ENCODE data around the gene MVB12B. TPM values are rescaled to one million over a fixed set of nuclear protein-coding genes. Genes with fewer than 3 reads are reported as not detected.
A peak's percentile ranks its signal among the peaks of the same experiment; 100 is the strongest.

Gene MVB12B
- total RNA-seq, 2 experiments from 2014 or later, result 17.4 to 19.9 TPM

DNA sequence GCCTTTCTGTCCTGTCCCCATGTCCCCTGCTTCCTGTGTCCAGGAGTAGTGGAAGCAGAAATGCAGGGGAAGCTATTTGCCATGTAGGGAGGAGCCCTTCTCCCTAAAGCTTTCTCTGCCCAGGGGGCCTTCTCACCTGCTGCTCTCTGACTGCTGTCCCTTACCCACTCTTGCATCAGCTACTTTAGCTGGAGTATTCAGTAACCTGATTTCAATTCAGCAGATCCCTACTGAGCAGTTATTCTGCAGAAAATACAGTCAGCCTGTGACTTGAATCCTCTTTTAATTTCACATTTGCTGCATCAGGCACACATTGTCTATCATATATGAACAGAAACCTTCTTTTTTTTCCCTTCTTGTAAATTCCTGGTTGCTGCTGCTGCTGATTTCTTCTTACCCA lies 90.4 kb downstream of the MVB12B start:
- ChIA-PET POLR2A (no interaction called here), CTCF (interaction anchor here (1.1 to 1.4 kb wide), 3 partner anchors 16 to 82 kb away, joined by 3 read pairs; no protein-coding TSS in a partner anchor)
- Mint-ChIP-seq H3K4me1 (ENCODE audit: low read depth) (peaks cover 43% of the 10 kb centered on the region), H3K4me3 (no peak overlapping the region), H3K9me3 (ENCODE audit: insufficient read depth) (no peaks in the 10 kb centered on the region), H3K36me3 (ENCODE audit: low read depth) (peaks cover 30% of the 10 kb centered on the region), H3K27ac (peak overlapping the region; percentile 50), H3K27me3 (ENCODE audit: low read depth) (no peaks in the 10 kb centered on the region)
- no peak for DNase-seq
- no peak for ATAC-seq

- Mint-ChIP-seq H3K4me3 (no peak overlapping the region), H3K27ac (no peak overlapping the region), H3K36me3 (ENCODE audit: low read depth) (peaks cover 28% of the 10 kb centered on the region), H3K4me1 (ENCODE audit: low read depth) (peaks cover 39% of the 10 kb centered on the region), H3K9me3 (ENCODE audit: insufficient read depth) (no peaks in the 10 kb centered on the region), H3K27me3 (ENCODE audit: low read depth) (no peaks in the 10 kb centered on the region)
- POLR2A ChIA-PET, result no interaction called here
- ATAC-seq (no peak), DNase-seq (no peak)
- CTCF ChIA-PET, result no interaction called here
Observed at GRCh38 chr9:126417684-126418083, 91.1 kb downstream of the MVB12B start.

GRCh38 chr9:126418608-126419007 lies 92.0 kb downstream of the MVB12B start:
- Mint-ChIP-seq H3K27me3 (ENCODE audit: low read depth) (no peaks in the 10 kb centered on the region), H3K27ac (no peak overlapping the region), H3K4me1 (ENCODE audit: low read depth) (peaks cover 39% of the 10 kb centered on the region), H3K9me3 (ENCODE audit: insufficient read depth) (no peaks in the 10 kb centered on the region), H3K4me3 (no peak overlapping the region), H3K36me3 (ENCODE audit: low read depth) (peaks cover 26% of the 10 kb centered on the region)
- ATAC-seq (no peak), DNase-seq (no peak)
- ChIA-PET CTCF (interaction anchor here (1.5 to 1.9 kb wide), 2 partner anchors 20 to 21 kb away, joined by 4 to 8 read pairs; no protein-coding TSS in a partner anchor), POLR2A (no interaction called here)

- DNase-seq, result no peak
Observed at GRCh38 chr9:126419475-126419874, 92.8 kb downstream of the MVB12B start.

DNA sequence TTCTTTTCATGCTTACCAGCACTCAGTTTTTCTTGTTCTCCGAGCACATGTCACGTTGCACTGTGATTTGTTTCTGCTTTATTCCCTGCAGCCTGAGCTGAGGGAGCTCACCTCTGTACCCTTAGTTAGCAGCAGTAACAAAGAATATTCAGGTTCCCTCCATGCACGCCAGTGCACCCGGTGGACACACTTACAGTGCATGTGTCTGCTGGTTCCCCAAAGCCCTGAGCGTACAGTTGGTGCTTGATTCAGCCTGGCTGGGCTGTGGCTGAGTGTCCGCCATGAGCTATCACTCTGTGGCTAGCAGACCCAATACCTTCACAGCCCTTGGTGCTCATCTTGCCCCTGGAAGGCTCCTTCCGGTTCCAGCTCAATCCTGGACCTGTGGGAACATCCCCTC lies 93.5 kb downstream of the MVB12B start:
- H3K27ac Mint-ChIP-seq, result no peak overlapping the region
- ChIA-PET POLR2A (no interaction called here), CTCF (interaction anchor here (0.9 to 1.9 kb wide), 2 partner anchors 21 to 23 kb away, joined by 3 to 8 read pairs; no protein-coding TSS in a partner anchor)
- DNase-seq, result no peak
- ATAC-seq, result no peak
- no peak overlapping the region for H3K4me3 Mint-ChIP-seq
- no peaks in the 10 kb centered on the region for H3K9me3 Mint-ChIP-seq (ENCODE audit: insufficient read depth)
- H3K36me3 Mint-ChIP-seq (ENCODE audit: low read depth), result peaks cover 33% of the 10 kb centered on the region
- H3K4me1 Mint-ChIP-seq (ENCODE audit: low read depth), result peaks cover 46% of the 10 kb centered on the region
- no peaks in the 10 kb centered on the region for H3K27me3 Mint-ChIP-seq (ENCODE audit: low read depth)

More at GRCh38 chr9:126419475-126419874, 92.8 kb downstream of the MVB12B start:
- ChIA-PET CTCF (interaction anchor here (0.9 to 1.9 kb wide), 3 partner anchors 20 to 22 kb away, joined by 3 to 8 read pairs (median 4); no protein-coding TSS in a partner anchor), POLR2A (no interaction called here)
- Mint-ChIP-seq H3K27ac (peak overlapping the region; percentile 23), H3K9me3 (ENCODE audit: insufficient read depth) (no peaks in the 10 kb centered on the region), H3K4me1 (ENCODE audit: low read depth) (peaks cover 44% of the 10 kb centered on the region), H3K4me3 (no peak overlapping the region), H3K27me3 (ENCODE audit: low read depth) (no peaks in the 10 kb centered on the region), H3K36me3 (ENCODE audit: low read depth) (peaks cover 33% of the 10 kb centered on the region)
- no peak for ATAC-seq

- DNase-seq, result no peak
- ATAC-seq, result no peak
- CTCF ChIA-PET, result interaction anchor here (0.6 to 1.9 kb wide), 3 partner anchors 22 to 128 kb away, joined by 3 to 8 read pairs (median 3); no protein-coding TSS in a partner anchor
- Mint-ChIP-seq H3K4me3 (no peak overlapping the region), H3K27me3 (ENCODE audit: low read depth) (no peaks in the 10 kb centered on the region), H3K9me3 (ENCODE audit: insufficient read depth) (no peaks in the 10 kb centered on the region), H3K36me3 (ENCODE audit: low read depth) (peaks cover 32% of the 10 kb centered on the region), H3K27ac (peak overlapping the region; percentile 1), H3K4me1 (ENCODE audit: low read depth) (peaks cover 41% of the 10 kb centered on the region)
- POLR2A ChIA-PET, result no interaction called here
Observed at GRCh38 chr9:126420643-126421564, 94.3 kb downstream of the MVB12B start.

- Mint-ChIP-seq H3K27me3 (ENCODE audit: low read depth) (no peaks in the 10 kb centered on the region), H3K4me3 (no peak overlapping the region), H3K4me1 (ENCODE audit: low read depth) (peaks cover 39% of the 10 kb centered on the region), H3K9me3 (ENCODE audit: insufficient read depth) (no peaks in the 10 kb centered on the region), H3K27ac (peak overlapping the region; percentile 31), H3K36me3 (ENCODE audit: low read depth) (peaks cover 34% of the 10 kb centered on the region)
- POLR2A ChIA-PET, result no interaction called here
- no peak for ATAC-seq
- DNase-seq, result no peak
- CTCF ChIA-PET, result no interaction called here
Observed at GRCh38 chr9:126421567-126422428, 95.2 kb downstream of the MVB12B start.

DNA sequence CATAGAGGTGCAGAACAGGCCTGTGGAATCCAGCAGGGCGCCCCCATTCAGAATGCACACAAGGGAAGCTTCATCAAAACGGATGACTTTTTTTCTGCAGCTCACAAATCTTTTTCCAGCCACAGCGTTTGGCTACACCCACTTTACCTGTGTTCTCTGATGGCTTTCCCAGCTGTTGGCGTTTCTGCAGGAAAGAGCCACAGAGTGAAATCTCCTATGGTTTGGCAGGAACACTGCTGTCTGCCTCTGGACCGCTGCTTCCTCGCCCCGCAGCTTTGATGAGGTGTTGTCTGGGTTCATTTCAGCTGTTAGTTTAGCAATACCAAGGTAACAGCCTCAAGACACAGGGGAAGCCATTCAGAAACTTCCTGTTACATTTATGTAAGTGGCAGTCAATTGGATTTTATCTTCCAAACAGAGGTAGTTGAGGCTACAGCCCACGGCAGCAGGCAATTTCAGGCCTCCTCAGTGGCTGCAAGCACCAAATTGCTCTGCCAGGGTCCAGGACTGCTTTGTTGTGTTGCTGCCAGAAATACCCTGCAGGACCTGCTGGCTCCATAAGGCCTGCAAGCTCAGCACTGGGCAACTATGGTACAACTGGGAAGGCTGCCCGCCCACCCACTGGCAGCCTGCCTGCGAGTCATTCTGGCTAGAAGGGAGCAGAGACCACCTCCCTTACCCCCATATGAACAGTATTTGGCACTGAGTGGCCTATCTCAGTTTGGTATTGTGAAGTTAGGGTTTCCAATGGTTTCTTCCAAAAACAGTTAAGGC lies 96.7 kb downstream of the MVB12B start:
- Mint-ChIP-seq H3K27ac (peak overlapping the region; percentile 23), H3K27me3 (ENCODE audit: low read depth) (no peaks in the 10 kb centered on the region), H3K4me3 (no peak overlapping the region), H3K9me3 (ENCODE audit: insufficient read depth) (no peaks in the 10 kb centered on the region), H3K4me1 (ENCODE audit: low read depth) (peaks cover 35% of the 10 kb centered on the region), H3K36me3 (ENCODE audit: low read depth) (peaks cover 27% of the 10 kb centered on the region)
- ChIA-PET CTCF (interaction anchor here (0.8 to 1.7 kb wide), 4 partner anchors 9 to 68 kb away, joined by 3 to 8 read pairs (median 4); no protein-coding TSS in a partner anchor), POLR2A (interaction anchor here (0.6 kb wide), 1 partner anchor 1439 kb away, joined by 3 read pairs; no protein-coding TSS in a partner anchor)
- ATAC-seq (peak; percentile 75), DNase-seq (no peak)

DNA sequence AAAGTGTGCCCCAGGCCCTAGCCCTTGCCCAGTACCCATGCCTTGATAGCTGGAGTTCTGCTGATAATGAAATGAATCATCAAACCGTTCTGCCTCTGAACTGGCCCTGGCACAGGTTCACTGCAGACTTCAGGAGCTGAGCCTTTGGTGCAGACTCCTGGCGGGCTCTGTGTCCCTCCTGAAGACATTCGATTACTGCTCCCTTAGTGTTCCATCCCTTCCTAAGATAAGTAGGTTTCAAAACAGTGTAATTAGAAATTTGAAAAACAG lies 97.2 kb downstream of the MVB12B start:
- Mint-ChIP-seq H3K4me3 (no peak overlapping the region), H3K4me1 (ENCODE audit: low read depth) (peaks cover 36% of the 10 kb centered on the region), H3K27me3 (ENCODE audit: low read depth) (no peaks in the 10 kb centered on the region), H3K27ac (peak overlapping the region; percentile 23), H3K36me3 (ENCODE audit: low read depth) (peaks cover 27% of the 10 kb centered on the region), H3K9me3 (ENCODE audit: insufficient read depth) (no peaks in the 10 kb centered on the region)
- ChIA-PET CTCF (interaction anchor here (1.3 to 1.7 kb wide), 2 partner anchors 10 to 67 kb away, joined by 3 to 8 read pairs; no protein-coding TSS in a partner anchor), POLR2A (no interaction called here)
- DNase-seq, result no peak
- ATAC-seq, result no peak

DNA sequence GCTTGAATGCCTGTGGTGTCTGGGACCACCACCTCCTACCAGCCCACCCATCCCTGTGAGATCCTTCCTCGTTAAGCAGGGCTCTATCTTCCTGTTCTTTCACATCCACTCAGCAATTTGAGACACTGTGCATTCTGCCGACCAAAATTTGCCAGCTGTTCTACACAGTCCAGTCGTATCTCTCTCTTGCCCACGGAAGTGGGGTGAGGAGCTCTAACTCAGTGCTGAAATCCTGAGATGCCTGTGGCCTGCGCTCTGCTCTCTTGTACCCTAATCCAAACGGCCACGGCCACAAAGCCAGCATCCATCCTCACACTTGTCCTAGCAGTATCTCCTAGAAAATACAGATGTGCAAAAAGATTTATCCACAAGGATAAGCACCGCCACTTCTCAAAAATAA lies 97.9 kb downstream of the MVB12B start:
- Mint-ChIP-seq H3K27ac (no peak overlapping the region), H3K36me3 (ENCODE audit: low read depth) (peaks cover 27% of the 10 kb centered on the region), H3K4me3 (no peak overlapping the region), H3K27me3 (ENCODE audit: low read depth) (no peaks in the 10 kb centered on the region), H3K4me1 (ENCODE audit: low read depth) (peaks cover 32% of the 10 kb centered on the region), H3K9me3 (ENCODE audit: insufficient read depth) (no peaks in the 10 kb centered on the region)
- ChIA-PET CTCF (interaction anchor here (1.7 kb wide), 1 partner anchor 66 kb away, joined by 8 read pairs; no protein-coding TSS in a partner anchor), POLR2A (no interaction called here)
- DNase-seq (no peak), ATAC-seq (no peak)

DNA sequence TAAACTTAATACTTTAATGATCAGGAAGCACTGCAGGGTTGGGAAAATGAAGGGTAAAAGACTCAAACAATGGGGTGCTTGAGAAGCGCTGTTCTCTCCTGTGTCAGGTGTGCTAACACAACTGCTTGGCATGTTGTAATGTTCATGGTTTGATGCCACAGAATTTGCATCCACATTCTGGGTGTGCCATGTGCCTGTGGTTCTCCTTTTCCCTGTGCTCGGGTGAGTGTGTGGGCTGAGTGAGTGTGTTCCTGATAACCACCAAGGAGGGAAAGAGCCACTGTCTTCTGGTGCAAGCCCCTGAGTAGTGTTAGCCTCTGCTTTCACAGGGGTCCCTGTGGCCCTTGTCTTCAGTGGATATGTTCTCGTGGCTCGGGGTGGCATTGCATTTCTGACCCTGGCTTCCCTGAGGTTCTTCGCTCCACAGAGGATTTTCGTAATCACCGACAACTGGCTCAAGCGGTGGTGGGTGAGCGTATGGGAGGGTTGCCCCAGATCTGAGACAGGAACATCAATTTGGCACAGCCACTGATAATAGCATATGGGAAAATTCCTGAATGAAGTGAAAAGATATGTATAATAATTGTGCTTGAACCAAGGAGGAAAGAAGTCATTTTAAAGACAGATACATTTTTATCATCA lies 102.0 kb downstream of the MVB12B start:
- H3K27ac Mint-ChIP-seq, result no peak overlapping the region
- no peaks in the 10 kb centered on the region for H3K27me3 Mint-ChIP-seq (ENCODE audit: low read depth)
- no peaks in the 10 kb centered on the region for H3K9me3 Mint-ChIP-seq (ENCODE audit: insufficient read depth)
- ATAC-seq (no peak), DNase-seq (no peak)
- H3K4me1 Mint-ChIP-seq (ENCODE audit: low read depth), result peaks cover 13% of the 10 kb centered on the region
- POLR2A ChIA-PET, result no interaction called here
- CTCF ChIA-PET, result interaction anchor here (1.3 kb wide), 1 partner anchor 10 kb away, joined by 3 read pairs; no protein-coding TSS in a partner anchor
- H3K36me3 Mint-ChIP-seq (ENCODE audit: low read depth), result peaks cover 20% of the 10 kb centered on the region
- no peak overlapping the region for H3K4me3 Mint-ChIP-seq

All from activated CD8-positive, alpha-beta T cell treated with anti-CD3 and anti-CD28 coated beads, Interleukin-2, amount 10 ng/mL, durations not matched to agents 7 days and 5 days (primary cell).